ENCODE data around the gene RYR2.

GRCh38 chr1:237398751-237399150 is 356.8 kb downstream of the RYR2 start:
- TF ChIP-seq POLR2A (IDR thresholded peaks at IDR 0.05) = no peak
- no peak for TF ChIP-seq CTCF (IDR thresholded peaks at IDR 0.05)
- no peak for TF ChIP-seq POLR2AphosphoS5 (IDR thresholded peaks at IDR 0.05)

Measured in breast epithelium (tissue), 3 donors.